HG02763 (cell line): ENCODE measurements around the gene DLGAP3.

Experiments
- ATAC-seq: cut with Tn5 transposase; IDR thresholded peaks from one replicate; pipeline ENCODE4 v1.9.1; 2021; ENCODE audit warnings: mild to moderate bottlenecking, moderate library complexity; ENCODE audit not compliant: unreplicated experiment

The DLGAP3 gene

GRCh38 chr1:34867415-34867814 lies 62.0 kb downstream of the DLGAP3 start:
- ATAC-seq = no peak

- no peak for ATAC-seq
These were observed 62.7 kb downstream of the DLGAP3 start for GRCh38 chr1:34866762-34867109.

GRCh38 chr1:34865981-34866761 lies 63.3 kb downstream of the DLGAP3 start:
- ATAC-seq = peak; percentile 62

- ATAC-seq = no peak
These were observed 63.9 kb downstream of the DLGAP3 start for GRCh38 chr1:34865573-34865972.

GRCh38 chr1:34864759-34865158 lies 64.7 kb downstream of the DLGAP3 start:
- no peak for ATAC-seq

- no peak for ATAC-seq
These were observed 65.9 kb downstream of the DLGAP3 start for GRCh38 chr1:34863501-34863900.

GRCh38 chr1:34859446-34860200 lies 69.8 kb downstream of the DLGAP3 start, which contains the start of gene SMIM12:
Gene SMIM12, minus strand, starts transcription at chr1:34859749. Its CDS starts 3,772 bp downstream, at chr1:34855977.
- peak; percentile 96 for ATAC-seq

GRCh38 chr1:34858901-34859445 lies 70.5 kb downstream of the DLGAP3 start:
- ATAC-seq = no peak

GRCh38 chr1:34856697-34857096 lies 72.8 kb downstream of the DLGAP3 start:
- ATAC-seq = no peak

GRCh38 chr1:34852677-34853217 lies 76.7 kb downstream of the DLGAP3 start:
- peak; percentile 80 for ATAC-seq

- ATAC-seq = no peak
These were observed 77.9 kb downstream of the DLGAP3 start for GRCh38 chr1:34851431-34852105.

- ATAC-seq = no peak
These were observed 79.1 kb downstream of the DLGAP3 start for GRCh38 chr1:34850382-34850781.

- ATAC-seq = no peak
These were observed 82.4 kb downstream of the DLGAP3 start for GRCh38 chr1:34847094-34847493.

GRCh38 chr1:34846265-34846664 lies 83.2 kb downstream of the DLGAP3 start:
- ATAC-seq = no peak

- no peak for ATAC-seq
These were observed 84.1 kb downstream of the DLGAP3 start for GRCh38 chr1:34845131-34845901.

- no peak for ATAC-seq
These were observed 85.2 kb downstream of the DLGAP3 start for GRCh38 chr1:34844252-34844634.

- no peak for ATAC-seq
These were observed 85.8 kb downstream of the DLGAP3 start for GRCh38 chr1:34843392-34844251.

- ATAC-seq = no peak
These were observed 86.5 kb downstream of the DLGAP3 start for GRCh38 chr1:34842952-34843371.

GRCh38 chr1:34842073-34842472 lies 87.4 kb downstream of the DLGAP3 start:
- no peak for ATAC-seq
